K562 (cell line): Measurements from ENCODE around the gene APLNR. TPM values are rescaled to one million over a fixed set of nuclear protein-coding genes. Genes with fewer than 3 reads are reported as not detected.
"Not testable (repeated sequence)": the region's sequence is repeated elsewhere in the genome, so short reads cannot be mapped to it uniquely, and the experiment has no call there.

Experiments used
- ATAC-seq: fragments of 200-7000 bp; cut with Tn5 transposase; 3 replicates; pipeline ENCODE4 v1.9.1; 2020; ENCODE audit warnings: moderate library complexity
- BruUV-seq: library from RNA; stranded (reverse); fragments of 400-500 nt; replicated peaks from 2 replicates; lab custom pipeline; 2021; lab: Mats Ljungman, UMichigan
- CTCF ChIA-PET: fragments of 300-600 bp; formaldehyde crosslinking; extraction: SDS; loops from one replicate; lab custom pipeline; 2021; ENCODE audit warnings: low intra/inter-chr PET ratio; lab: Yijun Ruan, JAX
- POLR2A ChIA-PET: fragments of 300-600, 350-650 bp; sonication (Branson Sonifier 250); formaldehyde crosslinking; extraction: SDS; loops from one replicate; lab custom pipeline; 2021; ENCODE audit warnings: antibody characterized with exemption, inconsistent platforms; lab: Yijun Ruan, JAX
- DNase-seq, 4 experiments: peaks; one replicate each; pipeline versions ENCODE4 v3.0.0 to v3.0.0-alpha.2; 2011 to 2018; ENCODE audit warnings: low spot score in 3 of 4, mixed read lengths in 3 of 4; ENCODE audit errors: extremely low read depth in 1 of 4
- FAIRE-seq: peaks from 2 replicates; lab custom pipeline; 2011; peaks lifted over from hg19 to GRCh38; lab: Jason Lieb, UNC
- H2AFZ ChIP-seq: 2 replicates; pipeline ENCODE4 v1.6.0; 2011; ENCODE audit warnings: low read depth, low read length, control low read depth, inconsistent platforms
- H3K27ac ChIP-seq: fragments of 200-600 bp; 3 replicates; pipeline ENCODE4 v1.8.0; 2011; ENCODE audit warnings: low read depth, mild to moderate bottlenecking, control low read depth, inconsistent platforms, low read length, moderate library complexity, mixed read lengths; ENCODE audit errors: extremely low read depth
- H3K27me3 ChIP-seq, 2 experiments: fragments of 300-600 bp in 1 of 2; 2 replicates in 1 of 2; 3 replicates in 1 of 2; pipeline versions ENCODE4 v1.6.0 to v1.8.0; 2011; ENCODE audit warnings: inconsistent platforms in 2 of 2, low read length in 2 of 2, mild to moderate bottlenecking in 1 of 2, mixed read lengths in 1 of 2, moderate library complexity in 1 of 2; ENCODE audit not compliant: control insufficient read depth in 2 of 2, insufficient read depth in 2 of 2
- H3K36me3 ChIP-seq: fragments of 300-600 bp; 3 replicates; pipeline ENCODE4 v1.8.0; 2011; ENCODE audit warnings: mild to moderate bottlenecking, low read length, inconsistent platforms; ENCODE audit not compliant: control insufficient read depth, insufficient read depth
- H3K4me1 ChIP-seq, 2 experiments: fragments of 200-600 bp in 1 of 2; replicated peaks in 1 of 2; 2 replicates in 1 of 2; 3 replicates in 1 of 2; pipeline versions ENCODE4 v1.5.1 to v1.8.0; 2011; ENCODE audit warnings: inconsistent platforms in 2 of 2, low read length in 2 of 2, mild to moderate bottlenecking in 1 of 2, mixed read lengths in 1 of 2, moderate library complexity in 1 of 2; ENCODE audit not compliant: control insufficient read depth in 2 of 2, insufficient read depth in 2 of 2
- H3K4me2 ChIP-seq: 2 replicates; pipeline ENCODE4 v1.6.1; 2011; ENCODE audit warnings: low read length, control low read depth, inconsistent platforms, mixed read lengths; ENCODE audit not compliant: insufficient read depth
- H3K4me3 ChIP-seq: fragments of 200-600 bp; sonication (generic), shearing (Covaris generic); 2 replicates; pipeline ENCODE4 v1.5.1; 2016; ENCODE audit warnings: control low read depth, inconsistent platforms
- H3K79me2 ChIP-seq: fragments of 200-600 bp; 3 replicates; pipeline ENCODE4 v1.8.0; 2011; ENCODE audit warnings: low read length, inconsistent platforms; ENCODE audit not compliant: control insufficient read depth, insufficient read depth
- H3K9ac ChIP-seq, 2 experiments: 2 replicates each; pipeline versions ENCODE4 v1.6.0 to v1.6.1; 2011; ENCODE audit warnings: low read depth in 2 of 2, low read length in 2 of 2, control low read depth in 1 of 2, inconsistent platforms in 1 of 2, mild to moderate bottlenecking in 1 of 2, mixed read lengths in 1 of 2; ENCODE audit not compliant: insufficient read depth in 1 of 2
- H3K9me1 ChIP-seq: one replicate; pipeline ENCODE4 v1.6.0; 2011; ENCODE audit warnings: inconsistent platforms, mild to moderate bottlenecking, low read length, moderate library complexity; ENCODE audit not compliant: control insufficient read depth, insufficient read depth
- H3K9me3 ChIP-seq: replicated peaks from 2 replicates; pipeline ENCODE4 v1.5.1; 2011; ENCODE audit warnings: low read depth, low read length, inconsistent platforms; ENCODE audit not compliant: control insufficient read depth, insufficient read depth
- H4K20me1 ChIP-seq: replicated peaks from 2 replicates; pipeline ENCODE4 v1.6.1; 2011; ENCODE audit warnings: low read length, inconsistent platforms, mixed read lengths; ENCODE audit not compliant: control insufficient read depth, insufficient read depth
- EP300 ChIP-seq: IDR thresholded peaks from 2 replicates; pipeline ENCODE4 v1.6.1; 2012; ENCODE audit warnings: low read length, improper control_type of control experiment
- FOSL1 ChIP-seq: fragments of 200-800 bp; sonication (Bioruptor generic); conservative IDR thresholded peaks from 2 replicates; pipeline ENCODE4 v1.6.1; 2016; ENCODE audit warnings: missing genetic modification characterization, missing compliant biosample characterization
- HNRNPUL1 ChIP-seq: fragments of 200-400 bp; formaldehyde crosslinking; IDR thresholded peaks from 2 replicates; pipeline ENCODE4 v1.6.1; 2017; ENCODE audit warnings: low read length
- MAFF ChIP-seq: IDR thresholded peaks from 2 replicates; pipeline ENCODE4 v1.6.1; 2012; ENCODE audit warnings: low read length, improper control_type of control experiment
- MAFG ChIP-seq: fragments of 450-650 bp; conservative IDR thresholded peaks from 2 replicates; pipeline ENCODE4 v1.6.1; 2016; ENCODE audit warnings: missing genetic modification characterization, missing compliant biosample characterization
- NFATC3 ChIP-seq: fragments of 450-650 bp; IDR thresholded peaks from 2 replicates; pipeline ENCODE4 v1.6.1; 2017; ENCODE audit warnings: mild to moderate bottlenecking
- whole genome bisulfite sequencing: fragments of 100-300 bp; shearing (Covaris generic); methylation state at CpG from one replicate; pipeline ENCODE4 v1.1.6; 2016; ENCODE audit warnings: low coverage, mixed read lengths; ENCODE audit not compliant: insufficient coverage; ENCODE audit errors: missing lambda C conversion rate; 5-methylcytosine and 5-hydroxymethylcytosine counted together
- in situ Hi-C: fragments of 300-500 bp; cut with MboI; formaldehyde crosslinking; loops from 4 replicates; pipeline ENCODE4 v1.15.0; 2018; ENCODE audit warnings: inconsistent platforms, mixed read lengths
- intact Hi-C: fragments of 100-400 bp; cut with micrococcal nuclease; formaldehyde crosslinking; loops from 2 replicates; pipeline ENCODE4 v1.14.2; 2022
- polyA plus RNA-seq, 8 experiments: library from polyadenylated mRNA; depleted of rRNA in 4 of 8; stranded (reverse) in 5 of 8; unstranded in 3 of 8; fragments of >200 nt; fragmentation: Nextera tagmentation in 2 of 8; fragmentation: Illumina TruSeq in 1 of 8; extraction: Ambion mirVana in 2 of 8; extraction: Trizol in 1 of 8; gene quantifications; 2 replicates each; pipeline versions ENCODE4 v1.2.1 to v1.2.3, GENCODE V29; 2011 to 2014; ENCODE audit warnings: inconsistent platforms in 1 of 8, missing spikeins in 1 of 8
- total RNA-seq, 7 experiments: library from RNA; depleted of rRNA in 6 of 7; stranded (reverse); fragments of >200 nt in 6 of 7; fragmentation: Illumina TruSeq in 2 of 7; extraction: Trizol in 2 of 7; gene quantifications; 2 replicates each; pipeline versions ENCODE4 v1.2.1 to v1.2.3, GENCODE V29; 2011 to 2021; ENCODE audit warnings: low replicate concordance in 1 of 7

Gene APLNR
- total and polyA plus RNA-seq, 9 of the 15 experiments (the other 6 are each of a cell fraction or from before 2014, with no cell fraction given) = 0.15 to 2.0 (median 0.65) TPM

- FAIRE-seq, H2AFZ ChIP-seq, H3K9ac ChIP-seq, H3K36me3 ChIP-seq, DNase-seq, H3K27me3 ChIP-seq, intact Hi-C loops, H3K27ac ChIP-seq, BruUV-seq, H3K4me3 ChIP-seq, H3K9me3 ChIP-seq, H3K9me1 ChIP-seq, H3K79me2 ChIP-seq, H4K20me1 ChIP-seq, CTCF ChIA-PET, POLR2A ChIA-PET, ATAC-seq, in situ Hi-C loops, H3K4me2 ChIP-seq: not testable (repeated sequence)
- 18% methylated on average over 6 of the region's 6 CpGs for WGBS
- peaks cover 0 to 14% of the 10 kb centered on the region in 2 experiments; a peak in 4 of 5 replicates for H3K4me1 ChIP-seq
These were observed 44.5 kb upstream of the APLNR start for GRCh38 chr11:57281546-57281945.

GRCh38 chr11:57279116-57279515 lies 42.1 kb upstream of the APLNR start:
- no peaks in the 10 kb centered on the region for H3K79me2 ChIP-seq
- FAIRE-seq (no peak), DNase-seq (no peak), ATAC-seq (no peak)
- H3K27me3 ChIP-seq = no peaks in the 10 kb centered on the region
- TF ChIP-seq NFATC3 (0 out of 2 replicates have a peak, but pooled peaks have one; percentile 48), EP300 (no peak), MAFG (tag) (0 out of 2 replicates have a peak, but pooled peaks have one; percentile 12), HNRNPUL1 (no peak), FOSL1 (tag) (peak; percentile 37; the same call in 1 of the 2 replicates), MAFF (peak; percentile 2; the same call in 1 of the 2 replicates)
- BruUV-seq = no TSS peak
- H3K27ac ChIP-seq = no peak overlapping the region
- peaks cover 0 to 14% of the 10 kb centered on the region in 2 experiments; a peak in 4 of 5 replicates for H3K4me1 ChIP-seq
- H4K20me1 ChIP-seq = no peaks in the 10 kb centered on the region
- no peaks in the 10 kb centered on the region for H3K36me3 ChIP-seq
- H3K9me1 ChIP-seq = no peaks in the 10 kb centered on the region
- peak overlapping the region; percentile 42; the same call in 1 of the 2 replicates for H2AFZ ChIP-seq
- no peak overlapping the region for H3K4me3 ChIP-seq
- H3K4me2 ChIP-seq = peak overlapping the region; percentile 34; the same call in 1 of the 2 replicates
- H3K9me3 ChIP-seq = no peaks in the 10 kb centered on the region
- POLR2A ChIA-PET = interaction anchor here (1.0 kb wide), 1 partner anchor 30 kb away, joined by 3 read pairs; no protein-coding TSS in a partner anchor
- H3K9ac ChIP-seq = no peak overlapping the region
- CTCF ChIA-PET = interaction anchor here (0.6 kb wide), 1 partner anchor 45 kb away, joined by 3 read pairs; no protein-coding TSS in a partner anchor
- WGBS = 26% methylated on average over 5 of the region's 5 CpGs
- intact Hi-C loops (loop anchor here (5.0 kb wide), 1 partner anchor 48 kb away; no protein-coding TSS in a partner anchor), in situ Hi-C loops (no loop called here)
